GM23338 (cell line): ENCODE measurements around the gene DNMT1. TPM values are rescaled to one million over a fixed set of nuclear protein-coding genes. Genes with fewer than 3 reads are reported as not detected.

Experiments
- ATAC-seq: fragments of 200-7000 bp; cut with Tn5 transposase; 3 replicates; pipeline ENCODE4 v1.9.1; 2020
- DNase-seq: peaks from one replicate; pipeline ENCODE4 v3.0.0-alpha.2; 2015; ENCODE audit warnings: low spot score
- H2AFZ ChIP-seq: fragments of 200-600 bp; sonication (generic); 2 replicates; pipeline ENCODE4 v1.8.0; 2016; ENCODE audit warnings: antibody characterized with exemption, mild to moderate bottlenecking, moderate library complexity
- H3F3A ChIP-seq: fragments of 200-600 bp; sonication (generic); replicated peaks from 2 replicates; pipeline ENCODE4 v1.8.0; 2017; ENCODE audit warnings: antibody characterized with exemption, mixed run types, low read depth
- H3K27ac ChIP-seq: fragments of 200-600 bp; sonication (generic); 2 replicates; pipeline ENCODE4 v1.6.1; 2016; ENCODE audit warnings: low read depth
- H3K27me3 ChIP-seq: fragments of 200-600 bp; sonication (generic); 2 replicates; pipeline ENCODE4 v1.8.0; 2016; ENCODE audit warnings: mild to moderate bottlenecking, mixed run types, moderate library complexity; ENCODE audit not compliant: insufficient read depth
- H3K36me3 ChIP-seq: fragments of 200-600 bp; sonication (generic); 2 replicates; pipeline ENCODE4 v1.8.0; 2016; ENCODE audit warnings: mild to moderate bottlenecking; ENCODE audit not compliant: insufficient read depth
- H3K4me1 ChIP-seq: fragments of 200-600 bp; sonication (generic); 2 replicates; pipeline ENCODE4 v1.8.0; 2016; ENCODE audit warnings: mild to moderate bottlenecking, moderate library complexity; ENCODE audit not compliant: insufficient read depth
- H3K4me2 ChIP-seq: fragments of 200-600 bp; sonication (generic); 2 replicates; pipeline ENCODE4 v1.7.1; 2017; ENCODE audit warnings: mixed run types
- H3K4me3 ChIP-seq: fragments of 200-600 bp; sonication (generic); 2 replicates; pipeline ENCODE4 v1.6.1; 2016; ENCODE audit warnings: mixed run types
- H3K79me2 ChIP-seq: fragments of 200-600 bp; sonication (generic); replicated peaks from 2 replicates; pipeline ENCODE4 v1.8.0; 2017; ENCODE audit warnings: mild to moderate bottlenecking; ENCODE audit not compliant: insufficient read depth
- H3K9me2 ChIP-seq: fragments of 200-600 bp; sonication (generic); 2 replicates; pipeline ENCODE4 v1.8.0; 2017; ENCODE audit not compliant: insufficient read depth
- H4K20me1 ChIP-seq: fragments of 200-600 bp; sonication (generic); replicated peaks from 2 replicates; pipeline ENCODE4 v1.8.0; 2017; ENCODE audit warnings: mild to moderate bottlenecking; ENCODE audit not compliant: insufficient read depth
- H3K27ac Mint-ChIP-seq: 2 replicates; pipeline ENCODE4 v1.8.0; 2020; ENCODE audit warnings: inconsistent platforms, mild to moderate bottlenecking, moderate library complexity, mixed read lengths
- H3K27me3 Mint-ChIP-seq: 3 replicates; pipeline ENCODE4 v1.8.0; 2022; ENCODE audit warnings: low read depth, mild to moderate bottlenecking, moderate library complexity, mixed read lengths, inconsistent platforms; ENCODE audit not compliant: insufficient read depth, poor library complexity
- H3K36me3 Mint-ChIP-seq: 3 replicates; pipeline ENCODE4 v1.8.0; 2021; ENCODE audit warnings: low read depth, mild to moderate bottlenecking, inconsistent platforms, moderate library complexity, mixed read lengths
- H3K4me1 Mint-ChIP-seq: 3 replicates; pipeline ENCODE4 v1.8.0; 2020; ENCODE audit warnings: mild to moderate bottlenecking, inconsistent platforms, mixed read lengths
- H3K4me3 Mint-ChIP-seq: 3 replicates; pipeline ENCODE4 v1.8.0; 2021; ENCODE audit warnings: moderate library complexity, mild to moderate bottlenecking, inconsistent platforms, mixed read lengths
- H3K9me3 Mint-ChIP-seq: 3 replicates; pipeline ENCODE4 v1.8.0; 2020; ENCODE audit warnings: moderate library complexity, mild to moderate bottlenecking, inconsistent platforms, mixed read lengths
- CREB1 ChIP-seq: fragments of 250-450 bp; sonication (Bioruptor Pico); IDR thresholded peaks from 2 replicates; pipeline ENCODE4 v1.5.0; 2020; ENCODE audit warnings: low read depth, mild to moderate bottlenecking, moderate library complexity
- EZH2 ChIP-seq: fragments of 200-600 bp; sonication (generic); IDR thresholded peaks from one replicate; pipeline ENCODE4 v1.8.0; 2017; ENCODE audit warnings: antibody characterized with exemption, mild to moderate bottlenecking, low read depth; ENCODE audit not compliant: unreplicated experiment
- EZH2phosphoT487 ChIP-seq: fragments of 200-600 bp; sonication (generic); IDR thresholded peaks from one replicate; pipeline ENCODE4 v1.8.1; 2018; ENCODE audit warnings: antibody characterized with exemption; ENCODE audit not compliant: unreplicated experiment
- JUNB ChIP-seq: IDR thresholded peaks from one replicate; pipeline ENCODE4 v1.6.1; 2016; ENCODE audit warnings: antibody characterized with exemption; ENCODE audit not compliant: unreplicated experiment
- NANOG ChIP-seq: IDR thresholded peaks from 2 replicates; pipeline ENCODE4 v1.6.1; 2016; ENCODE audit warnings: antibody characterized with exemption, borderline replicate concordance
- POLR2AphosphoS5 ChIP-seq: IDR thresholded peaks from 2 replicates; pipeline ENCODE4 v1.6.1; 2016; ENCODE audit warnings: antibody characterized with exemption, low read depth
- STAT1 ChIP-seq: IDR thresholded peaks from one replicate; pipeline ENCODE4 v1.6.1; 2016; ENCODE audit warnings: antibody characterized with exemption; ENCODE audit not compliant: unreplicated experiment
- ZNF114 ChIP-seq: fragments of 250-450 bp; sonication (Bioruptor Pico); IDR thresholded peaks from 2 replicates; pipeline ENCODE4 v1.5.0; 2020; ENCODE audit warnings: mild to moderate bottlenecking, moderate library complexity
- ZNF331 ChIP-seq: fragments of 250-450 bp; sonication (Bioruptor Pico); IDR thresholded peaks from 2 replicates; pipeline ENCODE4 v1.5.0; 2020; ENCODE audit warnings: low read depth, mild to moderate bottlenecking, moderate library complexity
- polyA plus RNA-seq: library from polyadenylated mRNA; unstranded; fragments of >200 nt; fragmentation: Nextera tagmentation; extraction: Ambion mirVana; gene quantifications from 2 replicates; pipeline ENCODE4 v1.2.1, GENCODE V29; 2016
- total RNA-seq: library from RNA; depleted of rRNA; stranded (reverse); fragments of >200 nt; shearing (Covaris generic); gene quantifications from 2 replicates; pipeline ENCODE4 v1.2.3, GENCODE V29; 2014
- TF ChIP-seq, protein P1 (sequence below): IDR thresholded peaks from one replicate; pipeline ENCODE4 v1.6.1; 2018; ENCODE audit warnings: antibody characterized with exemption; ENCODE audit not compliant: unreplicated experiment
- TF ChIP-seq, protein P2 (sequence below), 2 experiments: fragments of 200-600 bp in 1 of 2; sonication (generic) in 1 of 2; conservative IDR thresholded peaks; 2 replicates each; pipeline versions ENCODE4 v1.5.1 to v1.6.1; 2016 to 2017; ENCODE audit warnings: antibody characterized with exemption in 2 of 2, low read depth in 2 of 2, mild to moderate bottlenecking in 2 of 2, moderate library complexity in 1 of 2
- TF ChIP-seq, protein P3 (sequence below): IDR thresholded peaks from 2 replicates; pipeline ENCODE4 v1.6.1; 2016; ENCODE audit warnings: antibody characterized with exemption
- TF ChIP-seq, protein P4 (sequence below): fragments of 250-450 bp; sonication (Bioruptor Pico); IDR thresholded peaks from 2 replicates; pipeline ENCODE4 v1.5.0; 2020; ENCODE audit warnings: mild to moderate bottlenecking, moderate library complexity

DNMT1 gene
- total and polyA plus RNA-seq, 2 experiments from 2014 or later, result 238 to 589 TPM

DNA sequence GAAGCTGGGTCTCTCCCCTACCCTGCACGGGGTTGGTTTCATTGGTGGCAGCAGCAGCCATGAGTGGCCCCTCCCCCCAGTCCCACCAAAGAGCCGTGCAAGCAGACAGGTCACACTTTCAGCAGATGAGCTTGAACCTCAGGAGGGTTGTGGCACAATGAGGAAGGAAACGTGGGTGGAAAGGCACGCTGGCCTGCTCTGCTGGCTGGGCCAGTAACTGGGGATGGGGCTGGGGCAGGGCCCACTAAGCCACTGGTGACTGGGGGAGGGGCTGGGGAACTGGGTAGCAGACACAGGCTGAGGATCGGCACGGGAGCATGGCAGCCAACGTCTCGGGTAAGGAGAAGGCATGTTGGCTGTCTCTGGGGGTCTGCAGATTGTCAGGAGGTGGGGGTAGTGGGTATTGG is 83.3 kb downstream of the DNMT1 start, which contains the start of gene P2RY11:
Gene P2RY11 (plus strand): TSS at position 289 of the 407 bp plus-strand sequence. CDS start 29 bp downstream, at position 318.
- no peak within 1 kb of the TSS; the same call in 1 of the 2 replicates for H3K27ac Mint-ChIP-seq
- no peaks in the 10 kb centered on the region for H3K9me3 Mint-ChIP-seq
- H3K4me3 Mint-ChIP-seq, result no peak within 1 kb of the TSS; the same call in 2 of the 3 replicates
- no peaks in the 10 kb centered on the region for H3K27me3 ChIP-seq
- no peak for TF ChIP-seq ZNF114 (CRISPR knock-in tag)
- TF ChIP-seq EZH2phosphoT487, result no peak
- TF ChIP-seq, protein P1, sequence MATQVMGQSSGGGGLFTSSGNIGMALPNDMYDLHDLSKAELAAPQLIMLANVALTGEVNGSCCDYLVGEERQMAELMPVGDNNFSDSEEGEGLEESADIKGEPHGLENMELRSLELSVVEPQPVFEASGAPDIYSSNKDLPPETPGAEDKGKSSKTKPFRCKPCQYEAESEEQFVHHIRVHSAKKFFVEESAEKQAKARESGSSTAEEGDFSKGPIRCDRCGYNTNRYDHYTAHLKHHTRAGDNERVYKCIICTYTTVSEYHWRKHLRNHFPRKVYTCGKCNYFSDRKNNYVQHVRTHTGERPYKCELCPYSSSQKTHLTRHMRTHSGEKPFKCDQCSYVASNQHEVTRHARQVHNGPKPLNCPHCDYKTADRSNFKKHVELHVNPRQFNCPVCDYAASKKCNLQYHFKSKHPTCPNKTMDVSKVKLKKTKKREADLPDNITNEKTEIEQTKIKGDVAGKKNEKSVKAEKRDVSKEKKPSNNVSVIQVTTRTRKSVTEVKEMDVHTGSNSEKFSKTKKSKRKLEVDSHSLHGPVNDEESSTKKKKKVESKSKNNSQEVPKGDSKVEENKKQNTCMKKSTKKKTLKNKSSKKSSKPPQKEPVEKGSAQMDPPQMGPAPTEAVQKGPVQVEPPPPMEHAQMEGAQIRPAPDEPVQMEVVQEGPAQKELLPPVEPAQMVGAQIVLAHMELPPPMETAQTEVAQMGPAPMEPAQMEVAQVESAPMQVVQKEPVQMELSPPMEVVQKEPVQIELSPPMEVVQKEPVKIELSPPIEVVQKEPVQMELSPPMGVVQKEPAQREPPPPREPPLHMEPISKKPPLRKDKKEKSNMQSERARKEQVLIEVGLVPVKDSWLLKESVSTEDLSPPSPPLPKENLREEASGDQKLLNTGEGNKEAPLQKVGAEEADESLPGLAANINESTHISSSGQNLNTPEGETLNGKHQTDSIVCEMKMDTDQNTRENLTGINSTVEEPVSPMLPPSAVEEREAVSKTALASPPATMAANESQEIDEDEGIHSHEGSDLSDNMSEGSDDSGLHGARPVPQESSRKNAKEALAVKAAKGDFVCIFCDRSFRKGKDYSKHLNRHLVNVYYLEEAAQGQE, result no peak
- TF ChIP-seq NANOG, result no peak
- TF ChIP-seq EZH2, result no peak
- no peak for TF ChIP-seq JUNB
- no peak for TF ChIP-seq ZNF331 (CRISPR knock-in tag)
- TF ChIP-seq, protein P2, sequence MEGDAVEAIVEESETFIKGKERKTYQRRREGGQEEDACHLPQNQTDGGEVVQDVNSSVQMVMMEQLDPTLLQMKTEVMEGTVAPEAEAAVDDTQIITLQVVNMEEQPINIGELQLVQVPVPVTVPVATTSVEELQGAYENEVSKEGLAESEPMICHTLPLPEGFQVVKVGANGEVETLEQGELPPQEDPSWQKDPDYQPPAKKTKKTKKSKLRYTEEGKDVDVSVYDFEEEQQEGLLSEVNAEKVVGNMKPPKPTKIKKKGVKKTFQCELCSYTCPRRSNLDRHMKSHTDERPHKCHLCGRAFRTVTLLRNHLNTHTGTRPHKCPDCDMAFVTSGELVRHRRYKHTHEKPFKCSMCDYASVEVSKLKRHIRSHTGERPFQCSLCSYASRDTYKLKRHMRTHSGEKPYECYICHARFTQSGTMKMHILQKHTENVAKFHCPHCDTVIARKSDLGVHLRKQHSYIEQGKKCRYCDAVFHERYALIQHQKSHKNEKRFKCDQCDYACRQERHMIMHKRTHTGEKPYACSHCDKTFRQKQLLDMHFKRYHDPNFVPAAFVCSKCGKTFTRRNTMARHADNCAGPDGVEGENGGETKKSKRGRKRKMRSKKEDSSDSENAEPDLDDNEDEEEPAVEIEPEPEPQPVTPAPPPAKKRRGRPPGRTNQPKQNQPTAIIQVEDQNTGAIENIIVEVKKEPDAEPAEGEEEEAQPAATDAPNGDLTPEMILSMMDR (conservative IDR thresholded peaks at IDR 0.05; ENCODE audit: low read depth in 2 of 2), result no peak
- TF ChIP-seq STAT1, result no peak
- TF ChIP-seq POLR2AphosphoS5, result no peak
- TF ChIP-seq, protein P3, sequence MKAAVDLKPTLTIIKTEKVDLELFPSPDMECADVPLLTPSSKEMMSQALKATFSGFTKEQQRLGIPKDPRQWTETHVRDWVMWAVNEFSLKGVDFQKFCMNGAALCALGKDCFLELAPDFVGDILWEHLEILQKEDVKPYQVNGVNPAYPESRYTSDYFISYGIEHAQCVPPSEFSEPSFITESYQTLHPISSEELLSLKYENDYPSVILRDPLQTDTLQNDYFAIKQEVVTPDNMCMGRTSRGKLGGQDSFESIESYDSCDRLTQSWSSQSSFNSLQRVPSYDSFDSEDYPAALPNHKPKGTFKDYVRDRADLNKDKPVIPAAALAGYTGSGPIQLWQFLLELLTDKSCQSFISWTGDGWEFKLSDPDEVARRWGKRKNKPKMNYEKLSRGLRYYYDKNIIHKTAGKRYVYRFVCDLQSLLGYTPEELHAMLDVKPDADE, result no peak
- TF ChIP-seq, protein P4, sequence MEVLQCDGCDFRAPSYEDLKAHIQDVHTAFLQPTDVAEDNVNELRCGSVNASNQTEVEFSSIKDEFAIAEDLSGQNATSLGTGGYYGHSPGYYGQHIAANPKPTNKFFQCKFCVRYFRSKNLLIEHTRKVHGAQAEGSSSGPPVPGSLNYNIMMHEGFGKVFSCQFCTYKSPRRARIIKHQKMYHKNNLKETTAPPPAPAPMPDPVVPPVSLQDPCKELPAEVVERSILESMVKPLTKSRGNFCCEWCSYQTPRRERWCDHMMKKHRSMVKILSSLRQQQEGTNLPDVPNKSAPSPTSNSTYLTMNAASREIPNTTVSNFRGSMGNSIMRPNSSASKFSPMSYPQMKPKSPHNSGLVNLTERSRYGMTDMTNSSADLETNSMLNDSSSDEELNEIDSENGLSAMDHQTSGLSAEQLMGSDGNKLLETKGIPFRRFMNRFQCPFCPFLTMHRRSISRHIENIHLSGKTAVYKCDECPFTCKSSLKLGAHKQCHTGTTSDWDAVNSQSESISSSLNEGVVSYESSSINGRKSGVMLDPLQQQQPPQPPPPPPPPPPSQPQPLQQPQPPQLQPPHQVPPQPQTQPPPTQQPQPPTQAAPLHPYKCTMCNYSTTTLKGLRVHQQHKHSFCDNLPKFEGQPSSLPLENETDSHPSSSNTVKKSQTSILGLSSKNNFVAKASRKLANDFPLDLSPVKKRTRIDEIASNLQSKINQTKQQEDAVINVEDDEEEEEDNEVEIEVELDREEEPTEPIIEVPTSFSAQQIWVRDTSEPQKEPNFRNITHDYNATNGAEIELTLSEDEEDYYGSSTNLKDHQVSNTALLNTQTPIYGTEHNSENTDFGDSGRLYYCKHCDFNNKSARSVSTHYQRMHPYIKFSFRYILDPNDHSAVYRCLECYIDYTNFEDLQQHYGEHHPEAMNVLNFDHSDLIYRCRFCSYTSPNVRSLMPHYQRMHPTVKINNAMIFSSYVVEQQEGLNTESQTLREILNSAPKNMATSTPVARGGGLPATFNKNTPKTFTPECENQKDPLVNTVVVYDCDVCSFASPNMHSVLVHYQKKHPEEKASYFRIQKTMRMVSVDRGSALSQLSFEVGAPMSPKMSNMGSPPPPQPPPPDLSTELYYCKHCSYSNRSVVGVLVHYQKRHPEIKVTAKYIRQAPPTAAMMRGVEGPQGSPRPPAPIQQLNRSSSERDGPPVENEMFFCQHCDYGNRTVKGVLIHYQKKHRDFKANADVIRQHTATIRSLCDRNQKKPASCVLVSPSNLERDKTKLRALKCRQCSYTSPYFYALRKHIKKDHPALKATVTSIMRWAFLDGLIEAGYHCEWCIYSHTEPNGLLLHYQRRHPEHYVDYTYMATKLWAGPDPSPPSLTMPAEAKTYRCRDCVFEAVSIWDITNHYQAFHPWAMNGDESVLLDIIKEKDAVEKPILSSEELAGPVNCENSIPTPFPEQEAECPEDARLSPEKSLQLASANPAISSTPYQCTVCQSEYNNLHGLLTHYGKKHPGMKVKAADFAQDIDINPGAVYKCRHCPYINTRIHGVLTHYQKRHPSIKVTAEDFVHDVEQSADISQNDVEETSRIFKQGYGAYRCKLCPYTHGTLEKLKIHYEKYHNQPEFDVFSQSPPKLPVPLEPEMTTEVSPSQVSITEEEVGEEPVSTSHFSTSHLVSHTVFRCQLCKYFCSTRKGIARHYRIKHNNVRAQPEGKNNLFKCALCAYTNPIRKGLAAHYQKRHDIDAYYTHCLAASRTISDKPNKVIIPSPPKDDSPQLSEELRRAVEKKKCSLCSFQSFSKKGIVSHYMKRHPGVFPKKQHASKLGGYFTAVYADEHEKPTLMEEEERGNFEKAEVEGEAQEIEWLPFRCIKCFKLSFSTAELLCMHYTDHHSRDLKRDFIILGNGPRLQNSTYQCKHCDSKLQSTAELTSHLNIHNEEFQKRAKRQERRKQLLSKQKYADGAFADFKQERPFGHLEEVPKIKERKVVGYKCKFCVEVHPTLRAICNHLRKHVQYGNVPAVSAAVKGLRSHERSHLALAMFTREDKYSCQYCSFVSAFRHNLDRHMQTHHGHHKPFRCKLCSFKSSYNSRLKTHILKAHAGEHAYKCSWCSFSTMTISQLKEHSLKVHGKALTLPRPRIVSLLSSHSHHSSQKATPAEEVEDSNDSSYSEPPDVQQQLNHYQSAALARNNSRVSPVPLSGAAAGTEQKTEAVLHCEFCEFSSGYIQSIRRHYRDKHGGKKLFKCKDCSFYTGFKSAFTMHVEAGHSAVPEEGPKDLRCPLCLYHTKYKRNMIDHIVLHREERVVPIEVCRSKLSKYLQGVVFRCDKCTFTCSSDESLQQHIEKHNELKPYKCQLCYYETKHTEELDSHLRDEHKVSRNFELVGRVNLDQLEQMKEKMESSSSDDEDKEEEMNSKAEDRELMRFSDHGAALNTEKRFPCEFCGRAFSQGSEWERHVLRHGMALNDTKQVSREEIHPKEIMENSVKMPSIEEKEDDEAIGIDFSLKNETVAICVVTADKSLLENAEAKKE (CRISPR knock-in tag), result no peak
- TF ChIP-seq CREB1 (CRISPR knock-in tag), result no peak
- H3F3A ChIP-seq, result peaks cover 61% of the 10 kb centered on the region
- H2AFZ ChIP-seq, result no peak within 1 kb of the TSS
- peaks cover 28% of the 10 kb centered on the region for H3K36me3 ChIP-seq
- H3K36me3 Mint-ChIP-seq, result peaks cover 80% of the 10 kb centered on the region
- no peak within 1 kb of the TSS for H3K4me3 ChIP-seq
- peaks cover 19% of the 10 kb centered on the region for H3K4me1 Mint-ChIP-seq
- H3K4me2 ChIP-seq, result no peak within 1 kb of the TSS
- peaks cover 22% of the 10 kb centered on the region for H3K79me2 ChIP-seq
- peaks cover 44% of the 10 kb centered on the region for H3K27me3 Mint-ChIP-seq
- DNase-seq (no peak), ATAC-seq (no peak)
- H3K9me2 ChIP-seq, result no peaks in the 10 kb centered on the region
- H3K27ac ChIP-seq, result peak within 1 kb of the TSS; percentile 83; the same call in 1 of the 2 replicates
- peaks cover 7% of the 10 kb centered on the region; the same call in 1 of the 2 replicates for H3K4me1 ChIP-seq
- 0 out of 2 replicates have a peak, but pooled peaks cover 11% of the 10 kb centered on the region for H4K20me1 ChIP-seq
